ENCODE measurements around the gene LRRC2. TPM values are rescaled to one million over a fixed set of nuclear protein-coding genes. Genes with fewer than 3 reads are reported as not detected.
A peak's percentile ranks its signal among the peaks of the same experiment; 100 is the strongest.
"Not testable (repeated sequence)": the region's sequence is repeated elsewhere in the genome, so short reads cannot be mapped to it uniquely, and the experiment has no call there.

The LRRC2 gene
- total RNA-seq, 4 donors from 2014 or later, result 0.32 to 0.83 (median 0.55) TPM

DNA sequence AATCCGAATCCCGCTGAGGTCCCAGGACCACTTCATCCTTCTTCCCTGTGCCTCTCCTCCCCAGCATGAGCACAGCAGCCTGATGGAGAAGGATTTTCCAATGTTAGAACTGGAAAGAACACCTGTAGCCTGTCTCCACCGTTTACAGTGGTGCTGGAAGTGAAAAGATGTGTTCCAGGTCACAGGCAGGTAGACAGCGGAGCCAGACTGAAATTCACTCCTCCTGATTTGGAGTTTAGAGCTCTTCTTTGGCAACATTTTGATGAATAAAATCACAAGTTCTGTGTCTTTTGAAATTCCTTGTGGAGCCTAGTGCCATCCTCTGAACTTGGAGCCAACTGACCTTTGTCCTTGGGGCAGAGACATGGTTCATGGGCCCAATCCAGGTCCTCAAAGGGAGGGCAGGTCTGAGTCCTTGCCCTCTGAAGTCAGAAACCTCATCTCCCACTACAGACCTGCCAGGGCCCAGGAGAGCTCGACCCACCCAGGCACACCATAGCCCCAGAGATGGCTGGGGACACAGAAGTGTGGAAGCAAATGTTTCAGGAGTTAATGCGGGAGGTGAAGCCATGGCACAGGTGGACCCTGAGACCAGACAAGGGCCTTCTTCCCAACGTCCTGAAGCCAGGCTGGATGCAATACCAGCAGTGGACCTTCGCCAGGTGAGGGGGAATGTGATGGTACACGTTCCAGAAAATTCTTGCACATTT lies 68.4 kb downstream of the LRRC2 start, which contains the start of gene RTP3:
TSS of gene RTP3 (plus strand) at position 421 of the 710 bp plus-strand sequence. CDS start at position 508, 87 bp downstream.
- WGBS, result 82% methylated on average over 8 of the region's 9 CpGs
- DNase-seq (ENCODE audit: extremely low spot score), result no peak
- Histone ChIP-seq H3K4me3 (no peak within 1 kb of the TSS), H3K4me1 (peaks cover 0 to 11% (median 0%) of the 10 kb centered on the region in 4 donors), H3K9me3 (no peaks in the 10 kb centered on the region), H3K27ac (replicated peaks in 1 of 4) (no peak within 1 kb of the TSS), H3K27me3 (peaks cover 0 to 15% (median 0%) of the 10 kb centered on the region in 4 donors), H3K36me3 (no peaks in the 10 kb centered on the region)
- intact Hi-C loops (cut with DNase I), result no loop called here
- TF ChIP-seq POLR2AphosphoS5 (IDR thresholded peaks at IDR 0.05), result no peak
- TF ChIP-seq CTCF (IDR thresholded peaks at IDR 0.05), result no peak

DNA sequence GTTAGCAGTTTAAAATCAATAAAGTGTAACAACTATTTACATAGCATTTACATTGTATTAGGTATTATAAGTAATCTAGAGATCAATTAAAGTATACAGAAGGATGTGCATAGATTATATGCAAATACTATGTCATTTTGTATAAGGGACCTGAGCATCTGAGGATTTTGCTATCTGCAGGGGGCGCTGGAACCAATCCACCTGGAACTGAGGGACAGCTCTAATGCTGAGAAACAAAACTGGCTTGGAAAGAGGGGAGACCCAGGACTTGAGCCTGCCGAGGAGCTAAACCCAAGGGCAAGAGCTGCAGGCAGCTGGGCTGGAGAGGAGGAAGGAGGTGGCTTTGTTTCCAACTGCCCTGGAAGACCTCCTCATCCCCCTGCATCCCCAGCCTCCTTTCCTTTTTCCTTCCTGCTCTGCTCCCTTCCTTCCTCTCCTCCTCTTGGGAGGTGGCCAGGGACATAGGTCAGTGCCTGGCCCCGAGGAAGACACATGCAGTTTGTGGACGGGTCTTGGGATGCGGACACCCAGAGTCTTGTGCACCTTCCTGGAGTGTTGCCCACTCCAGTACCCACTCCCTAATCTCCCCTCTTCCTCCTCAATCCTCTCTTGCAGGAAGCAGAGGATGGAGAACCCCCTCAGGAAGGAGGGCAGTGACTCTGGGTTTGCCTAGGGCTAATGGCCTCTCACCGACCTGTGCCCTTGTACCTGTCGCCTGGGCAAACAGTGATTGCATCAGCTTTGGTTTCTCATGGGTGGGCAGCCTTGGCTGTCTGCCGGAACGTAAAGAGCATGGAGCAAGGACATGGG lies 69.2 kb downstream of the LRRC2 start:
- Histone ChIP-seq H3K36me3 (no peaks in the 10 kb centered on the region), H3K27me3 (peaks cover 0 to 15% (median 0%) of the 10 kb centered on the region in 4 donors), H3K9me3 (no peaks in the 10 kb centered on the region), H3K4me3 (no peak overlapping the region), H3K27ac (replicated peaks in 1 of 4) (no peak overlapping the region), H3K4me1 (peaks cover 0 to 11% (median 0%) of the 10 kb centered on the region in 4 donors)
- WGBS, result 65% methylated on average over 9 of the region's 9 CpGs
- no peak for DNase-seq (ENCODE audit: extremely low spot score)
- intact Hi-C loops (cut with DNase I), result no loop called here
- peak in 1 of 3 experiments; percentile 4 for TF ChIP-seq CTCF (IDR thresholded peaks at IDR 0.05)
- TF ChIP-seq POLR2A (IDR thresholded peaks at IDR 0.05; ENCODE audit: low read depth), result no peak
- no peak for TF ChIP-seq POLR2AphosphoS5 (IDR thresholded peaks at IDR 0.05)

GRCh38 chr3:46495901-46496456 lies 70.1 kb downstream of the LRRC2 start:
- Histone ChIP-seq H3K27me3 (peaks cover 0 to 15% (median 0%) of the 10 kb centered on the region in 4 donors), H3K27ac (replicated peaks in 1 of 4) (no peak overlapping the region), H3K9me3 (no peaks in the 10 kb centered on the region), H3K36me3 (no peaks in the 10 kb centered on the region), H3K4me1 (peaks cover 0 to 11% (median 0%) of the 10 kb centered on the region in 4 donors), H3K4me3 (no peak overlapping the region)
- WGBS, result 74% methylated on average over 5 of the region's 5 CpGs
- intact Hi-C loops (cut with DNase I), result no loop called here
- TF ChIP-seq POLR2AphosphoS5 (IDR thresholded peaks at IDR 0.05) (no peak), CTCF (IDR thresholded peaks at IDR 0.05) (no peak), EP300 (IDR thresholded peaks at IDR 0.05) (no peak), POLR2A (IDR thresholded peaks at IDR 0.05; ENCODE audit: low read depth) (no peak)
- DNase-seq (ENCODE audit: extremely low spot score), result no peak

GRCh38 chr3:46494491-46494890 lies 71.6 kb downstream of the LRRC2 start:
- H3K36me3 ChIP-seq; H3K4me3 ChIP-seq; H3K27ac ChIP-seq (replicated peaks in 1 of 4); intact Hi-C loops (cut with DNase I); H3K9me3 ChIP-seq; DNase-seq (ENCODE audit: extremely low spot score): not testable (repeated sequence)
- peaks cover 0 to 15% (median 0%) of the 10 kb centered on the region in 4 donors for H3K27me3 ChIP-seq
- WGBS, result 96% methylated on average over 9 of the region's 33 CpGs
- H3K4me1 ChIP-seq, result peaks cover 0 to 11% (median 0%) of the 10 kb centered on the region in 4 donors

Measured in esophagus muscularis mucosa (tissue), 4 donors.